ENCODE measurements around the gene SLC8A3.

Gene SLC8A3

DNA sequence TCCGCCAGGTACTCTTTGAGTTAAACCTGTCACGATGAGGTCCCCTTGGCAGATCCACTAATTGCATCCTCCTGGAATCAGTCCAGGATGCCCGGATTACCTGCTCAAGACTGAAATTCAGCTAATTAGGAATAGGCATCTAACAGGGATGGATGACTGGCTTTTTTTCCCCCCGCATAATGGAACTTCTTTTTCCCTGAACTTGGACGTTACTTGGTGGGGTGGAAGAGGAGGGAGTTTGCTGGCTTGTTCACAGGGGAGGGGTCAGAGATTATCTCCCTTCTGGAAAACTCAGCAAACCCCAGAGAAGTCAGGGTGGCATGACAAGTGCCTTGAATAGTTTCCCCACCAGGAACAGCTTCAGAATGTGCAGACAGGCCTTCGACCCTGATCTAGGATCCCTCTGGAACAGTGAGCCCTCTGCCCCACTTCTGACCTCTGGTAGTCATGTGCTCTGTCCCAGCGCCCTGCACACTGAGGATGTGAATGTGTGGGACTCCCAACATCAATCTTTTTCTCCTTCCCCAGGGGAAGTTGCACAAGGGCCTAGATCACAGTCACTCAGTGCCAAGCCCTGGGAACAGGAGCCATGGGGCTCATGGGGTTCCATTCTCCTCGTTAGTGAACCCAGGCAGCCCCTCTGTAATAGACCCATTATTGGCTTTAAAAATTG lies 167.1 kb downstream of the SLC8A3 start:
- DNase-seq, result no peak

DNA sequence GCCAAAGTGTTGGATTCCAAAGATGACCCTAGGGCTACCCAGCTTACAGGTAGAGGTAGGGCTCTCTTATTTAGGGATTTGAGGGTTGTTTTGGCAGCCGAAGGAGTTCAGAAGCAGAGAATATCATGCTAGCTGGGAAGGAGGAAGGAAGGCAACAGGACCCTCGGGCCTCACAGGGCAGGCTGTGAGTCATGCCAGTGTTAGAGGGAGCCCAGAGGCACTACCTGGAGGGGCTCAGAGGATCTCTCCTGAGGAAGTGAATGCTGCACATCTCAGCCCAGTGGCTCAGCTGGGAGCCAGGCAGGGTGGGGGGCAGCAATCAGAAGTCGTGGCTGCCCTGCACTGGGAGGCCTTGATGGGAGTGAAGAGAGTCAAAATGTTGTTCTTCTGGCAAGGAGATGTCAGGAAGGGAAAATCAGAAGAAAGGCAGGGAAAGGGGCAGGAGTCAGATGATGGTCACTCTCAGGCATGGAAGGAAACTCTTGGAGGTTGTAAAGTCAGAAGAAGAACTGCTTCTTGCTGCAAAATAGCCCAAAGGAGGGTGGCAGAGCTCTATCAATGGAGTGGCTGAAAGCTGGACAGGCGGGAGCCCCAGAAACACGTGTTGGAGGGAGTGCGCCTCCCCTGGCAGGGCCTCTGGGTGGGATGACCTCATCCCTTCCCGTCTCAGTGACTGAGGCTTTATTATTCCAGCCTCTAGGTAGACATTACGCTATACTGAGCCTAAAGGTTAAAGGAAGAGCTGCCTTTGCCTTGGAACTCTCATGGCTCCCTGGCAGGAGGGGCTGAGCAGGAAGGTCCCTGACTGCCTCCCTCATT lies 168.2 kb downstream of the SLC8A3 start:
- no peak for DNase-seq

DNA sequence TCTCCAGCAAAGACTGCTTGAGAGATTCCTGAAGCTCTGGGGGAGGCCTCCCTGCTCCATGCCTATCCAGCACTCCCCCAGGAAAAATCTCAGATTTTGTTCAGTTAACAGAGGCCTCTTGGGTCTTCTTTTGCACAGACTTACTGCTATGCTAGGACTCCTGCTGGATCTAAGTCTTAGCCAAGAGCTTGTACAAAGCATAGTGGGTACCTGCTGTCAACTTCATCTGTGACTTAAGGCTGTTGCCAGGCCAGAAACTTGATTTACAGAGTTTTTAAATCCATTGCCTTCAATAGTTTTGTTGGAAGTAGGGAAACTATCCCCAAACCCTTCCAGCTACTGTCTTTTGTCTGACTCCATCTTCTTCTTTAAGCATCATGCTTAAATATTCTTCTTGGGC lies 169.1 kb downstream of the SLC8A3 start:
- no peak for DNase-seq

DNA sequence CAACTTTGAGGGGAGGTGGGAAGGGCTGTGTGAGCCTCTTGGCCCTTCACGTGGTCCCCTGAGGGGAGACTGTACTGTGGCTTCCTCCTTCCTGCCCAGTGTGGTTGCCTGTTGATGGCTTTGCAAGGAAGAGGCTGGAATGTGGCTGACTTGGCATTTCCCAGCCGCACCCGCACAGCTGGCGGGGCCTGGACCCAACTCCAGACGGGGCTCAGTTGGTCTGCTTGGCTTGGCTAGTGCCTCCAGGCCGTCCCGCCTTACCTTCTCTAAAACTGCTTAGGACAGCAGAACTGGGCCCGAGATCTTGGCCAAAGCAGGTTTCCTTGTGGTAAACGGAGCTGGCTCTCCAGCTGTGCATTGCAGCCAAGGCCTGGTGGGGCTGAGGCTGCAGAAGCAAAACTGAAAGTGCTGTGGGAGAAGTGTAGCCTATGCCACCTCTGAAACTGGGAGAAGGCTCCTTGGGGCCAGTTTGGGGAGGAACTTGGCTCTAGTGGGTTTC lies 170.0 kb downstream of the SLC8A3 start:
- peak in 1 of 5 experiments; percentile 7 for DNase-seq

DNA sequence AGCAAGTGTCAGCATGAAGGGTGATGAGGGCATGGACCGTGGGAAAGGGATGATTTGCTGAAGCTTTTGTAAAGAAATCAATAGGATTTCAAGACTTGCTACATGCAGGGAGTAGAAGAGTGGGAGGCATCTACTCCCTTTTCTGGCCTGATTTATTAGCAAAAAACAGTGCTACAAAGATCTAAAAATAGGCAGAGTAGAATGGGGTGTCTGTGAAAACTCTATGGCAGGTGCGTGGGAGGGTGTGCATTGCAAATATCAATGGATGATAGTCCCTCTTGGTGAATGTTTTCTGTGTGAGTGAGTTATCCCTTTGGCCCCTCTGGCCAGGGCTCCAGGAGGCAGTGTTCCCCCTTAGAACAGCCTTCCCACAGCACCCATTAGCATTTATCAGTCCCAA lies 170.5 kb downstream of the SLC8A3 start:
- no peak for DNase-seq

DNA sequence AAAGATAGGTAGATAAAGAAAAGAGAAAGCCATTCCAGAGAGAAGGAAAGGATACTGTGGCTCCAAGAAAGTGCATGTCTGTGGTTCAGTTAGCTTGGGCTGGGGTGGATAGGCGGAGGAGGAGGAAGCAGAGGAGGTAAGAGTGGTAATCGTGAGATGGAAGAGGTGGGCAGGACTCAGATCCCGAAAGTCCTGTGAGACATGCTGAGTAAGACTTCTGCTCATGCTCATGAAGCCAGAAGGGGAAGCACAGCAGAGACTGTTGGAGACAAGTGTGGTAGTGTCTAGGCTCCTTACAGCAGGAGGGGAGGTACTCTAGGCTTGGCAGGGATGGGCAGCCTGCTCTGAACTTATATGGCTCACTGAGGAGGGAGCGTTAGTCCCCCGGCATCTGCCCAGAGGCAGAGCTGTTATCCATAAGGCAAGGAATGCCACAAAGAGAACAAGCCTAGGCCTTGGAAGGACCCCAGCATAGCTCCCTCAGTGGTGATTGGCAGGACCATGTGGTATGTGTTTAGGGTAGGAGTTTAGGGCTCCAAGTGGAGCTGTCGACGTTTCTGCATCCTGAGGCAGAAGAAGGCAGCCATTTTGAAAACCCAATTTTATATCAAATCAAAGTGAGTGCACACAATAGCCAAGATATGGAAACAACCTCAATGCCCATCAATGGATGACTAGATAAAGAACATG lies 174.2 kb downstream of the SLC8A3 start:
- DNase-seq, result no peak

DNA sequence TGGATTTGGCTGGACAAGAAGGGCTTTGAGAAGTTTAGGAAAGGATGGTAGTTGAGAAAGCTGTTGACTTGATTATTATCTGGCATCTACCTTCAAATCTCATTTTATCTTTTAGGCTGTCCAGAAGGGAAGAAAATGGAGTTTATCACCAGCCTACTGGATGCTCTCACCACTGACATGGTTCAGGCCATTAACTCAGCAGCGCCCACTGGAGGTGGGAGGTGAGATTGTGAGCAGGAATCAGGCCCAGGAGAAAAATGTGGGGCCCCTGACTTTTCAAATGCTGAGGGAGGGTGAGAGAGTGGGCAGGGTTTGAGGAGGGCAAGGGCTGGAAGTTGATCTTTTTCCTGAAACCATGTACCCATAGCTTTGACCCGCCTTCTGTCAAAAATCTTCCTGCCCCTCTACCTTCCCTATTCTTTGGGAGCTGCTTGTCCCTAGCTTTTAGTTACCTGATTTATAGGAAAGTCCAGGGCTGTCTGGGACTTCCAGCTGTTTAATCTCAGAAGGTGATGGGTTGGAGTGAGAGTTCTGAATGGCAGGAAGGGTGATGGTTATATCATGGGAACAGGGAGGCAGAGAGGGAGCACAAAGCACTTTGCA lies 175.4 kb downstream of the SLC8A3 start:
- peak in 1 of 5 experiments; percentile 26 for DNase-seq

DNA sequence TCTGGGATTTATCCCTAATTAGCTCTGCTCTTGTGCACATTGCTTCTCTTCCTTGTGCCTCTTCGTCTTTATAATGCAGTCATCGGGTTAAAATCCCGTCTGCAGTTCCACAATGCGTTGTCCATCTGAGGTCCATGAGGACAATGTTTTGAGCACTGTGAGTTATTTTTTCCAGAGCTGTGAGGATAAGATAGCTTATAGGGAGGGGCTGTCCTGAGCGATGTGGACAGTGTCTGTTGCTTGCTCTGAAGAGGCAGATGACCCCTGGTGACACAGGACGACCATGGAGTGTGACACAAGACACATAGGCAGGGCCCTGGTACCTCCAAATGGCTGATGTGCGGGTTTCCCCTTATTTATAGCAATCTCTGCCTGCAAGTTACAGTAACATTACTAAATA lies 177.0 kb downstream of the SLC8A3 start:
- no peak for DNase-seq

DNA sequence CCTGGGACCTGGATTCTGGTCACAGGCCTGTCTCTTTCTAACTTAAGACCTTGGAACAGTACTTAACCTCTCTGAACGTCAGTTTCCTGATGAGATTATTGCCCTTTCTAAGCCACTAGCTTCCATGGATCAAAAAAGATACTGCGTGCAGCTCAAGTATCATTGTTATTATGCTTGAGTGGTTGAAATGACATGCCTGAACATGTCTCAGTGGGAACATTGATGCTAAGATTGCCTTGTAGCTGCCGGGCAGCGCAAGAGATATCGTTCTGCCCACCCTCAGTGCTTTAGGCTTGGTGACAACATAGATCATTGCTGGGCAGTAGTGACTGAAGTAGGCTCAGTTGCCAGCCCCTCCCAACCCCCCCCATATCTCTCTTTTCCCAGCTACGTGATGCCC lies 177.7 kb downstream of the SLC8A3 start:
- DNase-seq, result no peak

DNA sequence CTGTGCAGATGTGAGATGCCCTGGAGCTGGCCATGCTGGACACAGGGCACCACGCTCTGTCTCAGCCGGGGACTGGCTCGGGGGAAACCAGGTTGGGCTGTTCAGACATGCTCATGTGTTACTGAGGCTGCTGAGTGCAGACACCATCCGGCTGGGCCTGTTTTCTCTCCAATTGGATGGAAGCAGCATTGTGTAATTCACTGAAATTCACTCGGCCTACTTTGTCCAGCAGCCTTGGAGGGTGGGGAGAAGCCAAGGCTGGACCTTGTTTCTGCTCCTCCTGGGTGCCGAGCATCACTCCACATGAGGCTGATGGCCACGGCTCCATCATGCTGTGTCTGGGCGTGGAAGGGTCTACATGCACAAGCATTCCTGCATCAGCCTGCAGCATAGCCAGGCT lies 178.8 kb downstream of the SLC8A3 start:
- no peak for DNase-seq

DNA sequence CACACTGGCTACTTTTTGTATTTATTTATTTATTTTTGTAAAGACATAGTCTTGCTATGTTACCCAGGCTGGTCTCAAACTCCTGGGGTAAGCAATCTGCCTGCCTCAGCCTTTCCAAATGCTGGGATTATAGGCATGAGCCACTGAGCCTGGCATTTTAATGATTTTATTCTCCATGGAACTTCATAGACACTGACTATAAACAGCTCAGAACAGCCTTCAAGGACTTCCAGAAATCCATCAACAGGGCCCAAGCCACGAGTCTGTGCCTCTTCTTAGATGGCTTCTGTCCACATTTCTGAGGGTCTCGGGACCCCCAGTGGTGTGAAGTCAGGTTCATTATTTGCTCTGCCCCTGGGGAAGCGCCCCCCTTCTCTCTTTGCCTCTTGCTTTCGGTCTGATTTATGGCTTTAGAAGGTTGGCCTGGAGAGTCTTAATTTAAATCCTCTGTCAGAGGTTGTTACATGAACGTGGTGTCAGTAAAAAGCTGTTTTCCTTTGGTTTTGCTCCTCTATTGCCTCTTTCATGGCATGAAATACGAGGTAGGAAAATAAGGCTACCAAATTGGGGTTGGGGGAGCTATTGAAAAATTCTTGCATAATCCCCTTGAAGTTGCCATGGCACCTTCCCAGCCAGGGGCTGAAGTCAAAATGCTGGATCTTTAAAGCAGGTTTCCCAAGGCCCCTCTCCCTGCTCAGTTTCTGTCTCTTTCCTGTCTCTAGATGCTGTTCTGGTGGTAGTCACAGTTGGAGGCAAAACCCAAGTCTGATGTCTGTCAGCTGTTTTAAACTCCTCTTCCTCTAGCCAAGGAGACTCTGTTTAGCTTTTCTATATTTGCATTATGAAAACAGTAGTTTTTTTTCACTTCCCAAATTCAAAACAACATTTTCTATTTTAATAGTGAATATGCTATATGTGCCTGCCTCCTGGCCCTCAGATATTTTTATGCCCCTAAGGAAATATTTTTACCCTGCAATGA lies 180.2 kb downstream of the SLC8A3 start:
- no peak for DNase-seq

DNA sequence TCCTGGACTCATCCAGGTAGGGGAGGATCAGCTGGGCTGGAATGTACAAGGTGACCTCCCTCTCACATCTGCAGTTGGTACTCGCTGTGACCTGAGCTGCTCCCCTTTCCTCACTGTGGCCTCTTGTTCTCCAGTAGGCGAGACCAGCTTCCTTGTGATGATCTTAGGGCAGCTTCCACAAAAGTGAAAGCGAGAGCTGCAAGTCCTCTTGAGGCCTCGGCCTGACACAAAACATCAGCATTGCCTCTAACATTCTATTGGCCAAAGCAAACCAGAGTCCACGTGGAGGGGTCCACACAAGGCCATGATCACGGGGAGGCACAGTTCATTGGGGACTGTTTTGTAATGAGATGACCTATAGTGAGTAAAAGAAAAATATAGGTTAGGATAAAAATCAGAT lies 182.1 kb downstream of the SLC8A3 start:
- no peak for DNase-seq

DNA sequence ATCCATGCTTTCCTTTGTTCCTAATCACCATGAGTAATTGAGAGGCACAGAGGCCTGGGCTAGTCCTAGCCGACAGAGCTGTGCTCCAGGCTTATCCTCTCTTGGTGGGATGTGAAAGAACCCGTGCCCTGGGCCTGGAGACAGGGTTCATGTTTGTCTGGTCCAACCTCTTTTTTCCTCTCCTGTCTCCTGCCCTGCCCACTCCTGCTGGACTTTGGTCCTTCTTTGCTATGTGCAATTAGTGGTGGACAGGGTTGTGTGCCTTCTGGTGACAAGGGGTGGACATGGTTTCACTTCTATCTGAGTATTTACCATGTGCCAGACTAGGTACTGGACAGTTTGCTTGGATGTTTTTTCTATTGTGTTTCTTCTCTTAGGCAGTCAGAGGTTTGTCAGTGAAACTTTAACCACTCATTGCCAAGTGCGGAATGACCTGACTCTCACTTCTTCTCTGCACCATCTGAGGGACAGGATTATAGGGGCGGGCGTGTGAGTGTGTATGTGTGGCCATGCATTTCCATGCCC lies 183.4 kb downstream of the SLC8A3 start:
- DNase-seq, result no peak

DNA sequence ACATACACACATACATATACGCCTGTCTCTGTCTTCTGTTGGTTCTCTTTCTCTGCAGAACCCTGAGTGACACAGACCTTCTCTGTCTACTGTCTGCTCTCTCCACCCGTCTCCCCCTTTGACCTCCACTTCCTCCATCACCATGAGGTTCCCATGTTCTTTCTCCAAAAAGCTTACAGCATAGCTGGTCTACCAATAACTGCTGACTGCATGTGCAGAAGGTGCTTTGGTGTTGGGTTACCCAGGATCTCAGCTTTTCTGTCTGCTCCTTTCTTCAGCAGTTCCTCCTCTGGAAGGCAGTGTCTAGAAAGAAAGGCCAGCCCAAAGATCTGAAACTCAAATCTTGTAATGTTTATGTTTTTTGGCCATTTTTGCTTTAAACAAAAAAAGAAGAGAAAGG lies 184.0 kb downstream of the SLC8A3 start:
- no peak for DNase-seq

DNA sequence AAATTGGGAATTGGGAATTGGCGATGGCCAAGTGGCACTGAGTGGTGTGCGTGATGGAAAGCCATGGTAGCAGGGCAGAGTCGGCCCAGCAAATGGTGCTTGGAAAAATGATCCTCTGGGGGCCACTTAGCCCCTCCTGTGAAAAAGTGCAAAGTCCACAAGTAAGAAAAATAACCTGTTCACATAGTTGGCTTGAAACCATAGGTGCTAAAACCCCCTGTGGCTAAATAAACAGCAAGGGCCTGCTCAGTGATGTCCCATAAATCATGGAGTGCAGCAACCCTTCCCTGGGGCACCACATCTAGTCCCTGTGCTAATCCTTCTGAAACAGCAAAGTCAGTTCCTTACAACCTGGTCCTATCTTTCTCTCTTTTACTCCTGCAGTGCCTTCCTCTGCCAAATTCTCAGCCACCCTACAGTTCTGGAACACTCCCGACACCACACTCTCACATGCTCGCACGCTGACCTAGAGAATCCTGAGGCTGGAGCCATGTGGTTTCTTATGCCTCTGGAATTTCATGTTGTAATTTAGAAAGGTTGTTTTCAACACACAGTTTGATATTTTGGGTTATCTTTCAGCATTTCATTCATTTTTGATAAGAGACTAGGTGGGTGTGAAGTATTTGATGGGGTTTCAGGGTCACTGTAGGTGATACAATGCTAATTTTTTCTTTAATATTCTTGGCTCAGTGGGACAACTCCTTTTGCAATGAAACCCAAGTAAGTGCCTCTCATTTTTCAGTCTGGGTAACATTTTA lies 186.0 kb downstream of the SLC8A3 start:
- no peak for DNase-seq

DNA sequence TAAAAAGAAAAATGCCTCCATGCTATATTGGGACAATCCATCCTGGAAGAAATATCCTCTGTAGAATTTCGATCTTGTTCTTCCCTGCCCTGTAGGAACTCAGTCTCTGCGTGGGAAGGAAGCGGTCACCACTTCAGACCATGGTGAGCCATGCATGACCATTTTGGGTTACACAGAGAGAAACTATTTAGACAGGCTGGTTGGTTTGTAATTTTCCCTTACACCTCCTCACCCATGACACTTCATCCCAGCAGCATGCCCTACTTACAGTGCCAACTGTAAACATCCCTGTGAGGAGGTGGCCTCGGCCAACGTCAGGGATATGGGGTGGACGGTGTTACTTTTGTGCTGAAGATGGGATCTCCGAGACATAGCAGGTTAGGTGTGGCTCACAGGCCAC lies 188.2 kb downstream of the SLC8A3 start:
- DNase-seq, result no peak

DNA sequence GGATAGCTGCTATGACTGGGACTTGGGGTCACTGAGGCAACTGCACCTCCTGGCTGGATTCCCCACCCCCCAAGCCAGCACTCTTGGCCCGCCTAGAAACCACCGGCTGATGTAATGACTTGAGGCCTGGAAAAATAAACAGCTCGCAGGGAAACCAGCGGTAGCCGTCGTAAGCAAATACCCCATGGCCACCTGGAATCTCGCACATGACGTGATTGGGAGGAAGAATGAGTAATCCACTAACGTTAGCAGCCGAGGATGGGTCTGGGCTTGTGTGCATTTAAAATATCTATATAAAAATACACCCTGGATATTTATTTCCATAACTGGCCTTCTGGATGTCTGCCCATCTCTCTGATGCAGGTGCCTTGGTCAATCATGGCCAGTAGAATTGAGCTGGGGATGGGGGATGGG lies 189.5 kb downstream of the SLC8A3 start:
- no peak for DNase-seq

DNA sequence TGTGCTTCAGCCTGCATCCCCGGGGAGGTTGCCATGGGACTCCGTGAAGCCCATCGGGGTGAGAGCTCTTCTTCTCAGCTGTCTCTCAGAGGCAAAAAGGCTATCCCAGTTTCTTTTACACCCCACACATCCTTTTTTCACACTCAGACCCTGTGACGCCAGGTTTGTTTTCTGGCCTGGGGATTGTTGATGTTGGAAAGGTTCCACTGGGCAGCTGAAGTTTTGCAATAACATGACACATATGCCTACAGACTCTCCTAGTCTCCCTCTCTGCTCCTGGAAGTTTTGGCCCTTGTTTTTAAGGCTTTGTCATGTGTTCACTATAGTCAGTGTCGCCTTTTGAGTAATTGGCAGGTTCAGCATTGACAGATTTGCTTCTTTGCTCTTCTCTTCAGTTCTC lies 190.9 kb downstream of the SLC8A3 start:
- DNase-seq, result no peak

DNA sequence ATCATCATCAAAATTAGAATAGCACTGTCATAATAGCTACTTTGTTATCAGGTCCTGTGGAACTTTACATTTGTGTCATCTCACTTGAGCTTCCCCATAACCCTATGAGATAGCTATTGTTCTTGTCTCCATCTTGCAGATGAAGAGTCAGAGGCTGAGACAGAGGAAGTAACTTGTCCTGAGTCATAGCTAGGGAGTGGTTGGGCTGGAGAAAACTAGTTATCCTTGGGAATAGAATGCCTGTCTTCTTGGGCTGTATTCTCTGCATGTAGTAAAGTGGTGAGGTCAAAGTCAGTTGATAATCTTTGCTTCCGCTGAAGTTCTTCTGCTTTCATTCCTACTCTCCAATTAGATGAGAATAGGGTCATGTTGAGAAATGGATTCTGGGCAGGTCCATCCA lies 192.5 kb downstream of the SLC8A3 start:
- no peak for DNase-seq
